KMS-11 (cell line): ENCODE results near the gene SLC8B1.

Experiments
- H2AFZ ChIP-seq: fragments of 200-600 bp; sonication (generic); 2 replicates; pipeline ENCODE4 v1.6.1; 2016; ENCODE audit warnings: antibody characterized with exemption, mixed run types, low read depth
- H3K27ac ChIP-seq: fragments of 200-600 bp; sonication (generic); 2 replicates; pipeline ENCODE4 v1.6.1; 2016; ENCODE audit warnings: mild to moderate bottlenecking, mixed run types
- H3K27me3 ChIP-seq: fragments of 200-600 bp; sonication (generic); 2 replicates; pipeline ENCODE4 v1.6.1; 2017; ENCODE audit warnings: mild to moderate bottlenecking, low read depth, mixed run types, moderate library complexity; ENCODE audit not compliant: insufficient read depth
- H3K36me3 ChIP-seq: fragments of 200-600 bp; sonication (generic); 2 replicates; pipeline ENCODE4 v1.6.1; 2017; ENCODE audit warnings: mild to moderate bottlenecking, mixed run types; ENCODE audit not compliant: insufficient read depth
- H3K4me1 ChIP-seq: fragments of 200-600 bp; sonication (generic); 2 replicates; pipeline ENCODE4 v1.6.1; 2016; ENCODE audit warnings: mild to moderate bottlenecking, low read depth, mixed run types; ENCODE audit not compliant: poor library complexity, severe bottlenecking
- H3K4me2 ChIP-seq: fragments of 200-600 bp; sonication (generic); 2 replicates; pipeline ENCODE4 v1.7.0; 2016; ENCODE audit warnings: mild to moderate bottlenecking, mixed run types
- H3K4me3 ChIP-seq: fragments of 200-600 bp; sonication (generic); IDR thresholded peaks from 2 replicates; pipeline ENCODE4 v1.6.1; 2017; ENCODE audit warnings: low read depth, low read length, mixed read lengths; ENCODE audit not compliant: insufficient read depth
- H3K79me2 ChIP-seq: fragments of 200-600 bp; sonication (generic); 2 replicates; pipeline ENCODE4 v1.6.1; 2016; ENCODE audit warnings: low read depth, mixed run types; ENCODE audit not compliant: insufficient read depth
- H3K9ac ChIP-seq: fragments of 200-600 bp; sonication (generic); 2 replicates; pipeline ENCODE4 v1.6.1; 2016; ENCODE audit warnings: mild to moderate bottlenecking, mixed run types
- H4K20me1 ChIP-seq: fragments of 200-600 bp; sonication (generic); 2 replicates; pipeline ENCODE4 v1.6.1; 2016; ENCODE audit warnings: mild to moderate bottlenecking, mixed run types; ENCODE audit not compliant: insufficient read depth
- CTCF ChIP-seq: fragments of 200-600 bp; sonication (generic); conservative IDR thresholded peaks from 2 replicates; pipeline ENCODE4 v1.6.1; 2017; ENCODE audit warnings: low read depth, mild to moderate bottlenecking, antibody characterized with exemption, low read length, moderate library complexity, mixed read lengths

The SLC8B1 gene

GRCh38 chr12:113318046-113318656 lies 16.8 kb downstream of the SLC8B1 start:
- no peaks in the 10 kb centered on the region for H3K79me2 ChIP-seq
- no peak overlapping the region for H3K27ac ChIP-seq
- no peaks in the 10 kb centered on the region for H3K27me3 ChIP-seq
- H3K4me2 ChIP-seq = no peak overlapping the region
- H2AFZ ChIP-seq = no peak overlapping the region
- no peaks in the 10 kb centered on the region for H3K36me3 ChIP-seq
- H4K20me1 ChIP-seq = no peaks in the 10 kb centered on the region
- H3K9ac ChIP-seq = no peak overlapping the region
- no peak overlapping the region for H3K4me3 ChIP-seq
- no peaks in the 10 kb centered on the region for H3K4me1 ChIP-seq
- TF ChIP-seq CTCF = no peak

DNA sequence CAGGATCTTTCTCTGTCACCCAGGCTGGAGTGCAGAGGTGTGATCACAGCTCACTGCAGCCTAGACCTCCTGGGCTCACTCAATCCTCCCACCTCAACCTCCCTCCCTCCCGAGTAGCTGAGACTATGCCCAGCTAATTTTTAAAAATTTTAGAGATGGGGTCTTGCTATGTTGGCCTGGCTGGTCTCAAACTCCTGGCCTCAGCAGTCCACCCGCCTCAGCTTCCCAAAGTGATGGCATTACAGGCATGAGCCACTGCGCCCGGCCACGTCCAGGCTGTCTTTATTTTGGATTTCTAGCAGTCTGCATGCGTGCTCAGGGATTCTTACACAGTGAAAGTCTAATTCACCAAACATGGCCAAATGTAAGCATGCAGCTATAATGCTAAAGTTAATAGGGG lies 17.8 kb downstream of the SLC8B1 start:
- no peak overlapping the region for H3K4me2 ChIP-seq
- H3K36me3 ChIP-seq = no peaks in the 10 kb centered on the region
- H3K9ac ChIP-seq = no peak overlapping the region
- H3K4me1 ChIP-seq = no peaks in the 10 kb centered on the region
- H3K27ac ChIP-seq = no peak overlapping the region
- H2AFZ ChIP-seq = no peak overlapping the region
- no peaks in the 10 kb centered on the region for H4K20me1 ChIP-seq
- H3K27me3 ChIP-seq = no peaks in the 10 kb centered on the region
- no peak for TF ChIP-seq CTCF
- H3K79me2 ChIP-seq = no peaks in the 10 kb centered on the region
- no peak overlapping the region for H3K4me3 ChIP-seq

DNA sequence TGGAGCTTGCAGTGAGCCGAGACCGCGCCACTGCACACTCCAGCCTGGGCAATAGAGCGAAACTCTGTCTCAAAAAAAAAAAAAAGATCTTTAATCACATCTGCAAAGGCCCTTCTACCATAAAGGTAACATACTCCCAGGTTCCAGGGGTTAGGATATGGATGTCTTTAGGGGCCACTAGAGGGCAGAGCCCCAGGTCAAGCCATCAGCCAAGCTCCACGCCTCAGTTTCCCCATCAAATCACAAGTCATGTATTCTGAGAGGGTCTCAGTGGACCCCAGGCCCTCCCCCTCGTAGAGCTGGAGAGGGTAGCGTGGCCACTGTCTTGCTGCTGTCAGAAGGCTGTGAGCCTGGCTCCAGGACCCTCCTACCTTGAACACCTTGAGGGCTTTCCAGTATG lies 18.8 kb downstream of the SLC8B1 start:
- H3K27ac ChIP-seq = no peak overlapping the region
- no peaks in the 10 kb centered on the region for H3K36me3 ChIP-seq
- H3K4me1 ChIP-seq = no peaks in the 10 kb centered on the region
- no peak overlapping the region for H3K4me3 ChIP-seq
- no peaks in the 10 kb centered on the region for H3K79me2 ChIP-seq
- TF ChIP-seq CTCF = no peak
- no peaks in the 10 kb centered on the region for H3K27me3 ChIP-seq
- no peak overlapping the region for H3K9ac ChIP-seq
- H2AFZ ChIP-seq = no peak overlapping the region
- no peaks in the 10 kb centered on the region for H4K20me1 ChIP-seq
- H3K4me2 ChIP-seq = no peak overlapping the region

DNA sequence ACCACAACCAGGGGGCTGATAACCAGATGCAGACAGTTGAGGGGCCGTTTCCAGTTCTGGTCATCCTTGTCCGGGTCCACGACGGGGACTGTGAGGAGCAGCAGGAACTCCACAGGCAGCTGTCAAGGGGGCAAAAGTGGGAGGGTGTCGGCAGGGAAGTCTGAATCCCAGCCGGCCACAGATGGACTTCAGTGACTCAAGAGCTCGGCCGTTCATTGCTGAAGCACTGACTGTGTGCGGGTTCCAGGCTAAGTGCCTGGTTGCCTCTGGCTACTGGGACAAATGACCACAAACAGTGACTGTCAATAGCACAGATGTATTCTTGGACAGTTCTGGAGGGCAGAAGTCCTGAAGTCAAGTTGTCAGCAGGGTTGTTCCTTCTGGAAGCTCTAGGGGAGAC lies 19.6 kb downstream of the SLC8B1 start:
- Histone ChIP-seq H3K27ac (no peak overlapping the region), H2AFZ (no peak overlapping the region), H3K79me2 (no peaks in the 10 kb centered on the region), H3K27me3 (no peaks in the 10 kb centered on the region), H3K4me2 (no peak overlapping the region), H3K4me3 (no peak overlapping the region), H3K36me3 (no peaks in the 10 kb centered on the region), H3K9ac (no peak overlapping the region), H3K4me1 (no peaks in the 10 kb centered on the region), H4K20me1 (no peaks in the 10 kb centered on the region)
- no peak for TF ChIP-seq CTCF
